Hematopoietic multipotent progenitor cell (in vitro differentiated cells): ENCODE measurements around the gene ATXN2. TPM values are rescaled to one million over a fixed set of nuclear protein-coding genes. Genes with fewer than 3 reads are reported as not detected.
"Not testable (repeated sequence)": the region's sequence is repeated elsewhere in the genome, so short reads cannot be mapped to it uniquely, and the experiment has no call there.

Experiments used
- DNase-seq, 3 donors: peaks; one replicate each; pipeline ENCODE4 v3.0.0-alpha.2; 2011 to 2015; ENCODE audit warnings: low read depth in 2 of 3, low spot score in 2 of 3
- small RNA-seq: library from RNA; depleted of rRNA; stranded (forward); fragments of <200 nt; gene quantifications from one replicate; pipeline ENCODE3, GENCODE V24; 2012
- total RNA-seq: library from RNA; depleted of rRNA; stranded (reverse); fragments of >200 nt; gene quantifications from one replicate; pipeline ENCODE4 v1.2.3, GENCODE V29; 2012

The ATXN2 gene
- total RNA-seq, 1 donor, result 32.3 TPM

- peak in 1 of 3 donors; percentile 29 for DNase-seq
Observed at GRCh38 chr12:111406474-111407376, 192.4 kb downstream of the ATXN2 start.

DNA sequence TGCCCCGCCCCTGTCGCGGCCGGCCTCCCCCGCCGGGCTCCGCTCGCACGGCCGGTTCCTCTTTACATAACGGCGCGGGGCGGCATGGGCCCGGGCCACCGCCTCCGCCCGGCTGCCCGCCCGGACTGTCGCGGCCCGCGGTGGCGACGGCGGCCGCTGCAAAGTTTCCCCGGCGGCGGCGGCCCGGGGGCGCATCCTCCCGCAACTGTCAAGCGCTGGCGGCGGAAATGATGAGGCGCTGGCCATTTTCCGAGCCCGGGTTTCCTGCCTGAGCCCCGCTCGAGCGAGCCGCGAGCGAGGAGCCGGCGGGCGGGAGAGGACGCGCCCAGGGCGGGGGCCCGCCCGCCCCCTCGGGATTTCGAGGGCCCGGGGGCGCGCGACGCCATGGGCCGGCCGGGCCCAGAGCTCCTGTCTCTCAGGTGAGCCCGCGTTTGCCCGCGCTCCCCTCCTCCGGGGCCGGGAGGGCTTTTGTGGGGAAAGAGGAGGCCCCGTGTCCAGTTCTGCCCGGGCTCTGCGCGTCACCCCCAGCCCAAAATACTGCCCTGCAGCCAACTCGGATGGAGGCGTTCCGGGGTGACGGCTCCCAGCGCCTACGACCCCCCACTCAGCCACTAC lies 193.1 kb downstream of the ATXN2 start, which contains the start of gene SH2B3:
SH2B3 (plus strand) TSS at position 65 of the 615 bp plus-strand sequence. CDS start 12,223 bp downstream, outside the sequence.
- no peak for DNase-seq

DNA sequence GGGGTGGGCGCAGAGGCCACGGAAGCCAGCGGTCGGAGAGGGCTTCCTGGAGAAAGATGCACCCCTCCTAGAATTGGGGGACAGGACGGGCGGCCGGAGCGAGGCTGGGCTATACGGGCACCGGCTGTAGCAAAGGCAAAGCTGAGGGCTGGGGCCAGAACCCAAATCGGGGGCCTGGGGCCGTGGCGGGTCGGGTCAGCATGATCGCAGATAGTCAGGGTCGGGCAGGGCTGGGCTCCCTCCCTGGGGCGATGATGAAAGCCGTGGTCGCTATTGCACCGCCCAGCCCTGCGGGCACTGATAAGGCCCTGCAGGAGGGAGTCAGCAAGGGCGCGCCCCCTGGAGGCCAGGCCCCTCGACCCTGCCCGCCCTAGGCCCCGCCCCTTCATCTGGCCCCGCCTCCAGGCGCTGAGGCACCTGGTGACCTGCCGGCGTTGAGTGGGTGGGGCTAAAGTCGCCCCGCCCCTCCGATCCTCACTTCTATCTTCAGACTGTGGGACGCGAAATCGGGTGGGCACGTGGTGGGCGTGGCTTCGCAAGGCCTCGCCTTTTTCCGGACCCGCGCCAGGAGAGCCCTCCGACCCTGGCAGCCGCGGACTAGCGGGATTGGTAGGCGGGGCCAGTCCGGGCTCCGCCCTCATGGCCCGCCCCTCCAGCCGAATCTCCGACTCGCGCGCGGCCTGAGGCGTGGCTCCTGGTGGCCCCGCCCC lies 193.8 kb downstream of the ATXN2 start:
- peak; percentile 98 to 100 (median 99) for DNase-seq

- DNase-seq, result no peak
Observed at GRCh38 chr12:111404362-111405148, 194.6 kb downstream of the ATXN2 start.

- not testable (repeated sequence) for DNase-seq
Observed at GRCh38 chr12:111402490-111402824, 196.7 kb downstream of the ATXN2 start.

Small RNA genes lying within 50 kb of the gene (small RNA-seq; reads per million reads assigned to genes)
- gene RF00066, result not detected

Other genes with a start within 250 kb of the ATXN2 start
- gene PHETA1, start 230.2 kb downstream of the ATXN2 start, total RNA-seq, result 11.0 TPM
- 26.4 TPM for gene SH2B3, start 193.4 kb downstream of the ATXN2 start, total RNA-seq
- gene BRAP, start 86.6 kb upstream of the ATXN2 start, total RNA-seq, result 19.9 TPM
- gene ACAD10, start 86.7 kb upstream of the ATXN2 start, total RNA-seq, result 27.5 TPM
- 35.3 TPM for gene ALDH2, start 167.6 kb upstream of the ATXN2 start, total RNA-seq
- gene MAPKAPK5, start 242.9 kb upstream of the ATXN2 start, total RNA-seq, result 25.9 TPM